Measurements from ENCODE around the gene SP100.

SP100 gene

GRCh38 chr2:230564805-230565779 lies 149.1 kb downstream of the SP100 start:
- no peak for DNase-seq

GRCh38 chr2:230569298-230569697 lies 153.3 kb downstream of the SP100 start:
- no peak for DNase-seq

GRCh38 chr2:230570987-230571386 lies 155.0 kb downstream of the SP100 start:
- no peak for DNase-seq

GRCh38 chr2:230575642-230576324 lies 159.8 kb downstream of the SP100 start:
- DNase-seq = no peak

- no peak for DNase-seq
These were observed 161.1 kb downstream of the SP100 start for GRCh38 chr2:230577114-230577513.

- no peak for DNase-seq
These were observed 162.1 kb downstream of the SP100 start for GRCh38 chr2:230578106-230578505.

- no peak for DNase-seq
These were observed 166.9 kb downstream of the SP100 start for GRCh38 chr2:230582851-230583283.

- no peak for DNase-seq
These were observed 167.6 kb downstream of the SP100 start for GRCh38 chr2:230583581-230583980.

- no peak for DNase-seq
These were observed 170.5 kb downstream of the SP100 start for GRCh38 chr2:230586328-230586982.

- DNase-seq = no peak
These were observed 173.0 kb downstream of the SP100 start for GRCh38 chr2:230589025-230589424.

GRCh38 chr2:230589497-230590015 lies 173.6 kb downstream of the SP100 start:
- DNase-seq = no peak

- no peak for DNase-seq
These were observed 174.3 kb downstream of the SP100 start for GRCh38 chr2:230590333-230590732.

GRCh38 chr2:230591850-230592249 lies 175.8 kb downstream of the SP100 start:
- DNase-seq = no peak

GRCh38 chr2:230592775-230593174 lies 176.8 kb downstream of the SP100 start:
- DNase-seq = no peak

All from NCI-H524 treated with DMSO at 0.1 percent for 48 hours (cell line).